Kidney capillary endothelial cell (primary cell): ENCODE measurements around the gene NEURL3.
"Not testable (repeated sequence)": the region's sequence is repeated elsewhere in the genome, so short reads cannot be mapped to it uniquely, and the experiment has no call there.

Experiments
- DNase-seq: peaks from one replicate; pipeline ENCODE4 v3.0.0-alpha.2; 2018; ENCODE audit warnings: low spot score

The NEURL3 gene

DNA sequence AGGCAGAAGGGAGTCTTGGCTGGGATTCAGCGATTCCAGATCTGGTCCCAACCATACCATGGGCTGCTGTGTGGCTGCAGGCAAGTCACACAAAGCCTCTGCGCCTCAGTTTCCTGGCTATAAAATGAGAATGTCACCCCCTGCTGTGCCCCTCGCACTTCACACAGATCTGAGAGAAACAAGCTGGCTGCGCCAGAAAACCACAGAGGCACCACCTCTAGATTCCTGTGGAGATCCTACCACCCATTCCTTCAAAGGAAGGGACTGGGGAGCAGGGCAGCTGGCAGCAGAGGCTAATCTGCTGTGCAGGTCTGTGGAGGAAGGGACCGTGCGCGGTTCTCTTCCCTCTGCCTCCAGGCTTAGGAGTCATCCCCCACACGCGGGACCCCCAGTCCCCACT is 19.8 kb downstream of the NEURL3 start:
- no peak for DNase-seq

DNA sequence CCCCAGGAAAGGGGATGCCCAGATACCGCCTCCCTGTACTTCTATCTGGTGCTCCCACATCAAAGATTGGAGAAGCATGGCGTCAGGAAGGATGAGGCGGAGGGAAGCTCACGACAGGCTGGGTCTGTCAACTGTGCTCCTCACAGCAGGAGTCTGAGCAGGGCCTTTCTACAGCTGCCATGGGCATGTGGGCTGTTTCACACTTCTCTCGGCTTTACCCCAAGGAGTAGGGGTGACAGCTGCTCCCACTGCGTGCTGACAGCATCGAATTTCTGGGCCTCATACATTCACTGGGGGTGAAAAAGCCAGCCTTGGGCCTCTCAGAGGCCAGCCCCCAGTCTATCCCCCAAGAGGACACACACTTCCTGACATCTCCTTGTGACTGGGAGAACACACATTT is 21.1 kb downstream of the NEURL3 start:
- no peak for DNase-seq

DNA sequence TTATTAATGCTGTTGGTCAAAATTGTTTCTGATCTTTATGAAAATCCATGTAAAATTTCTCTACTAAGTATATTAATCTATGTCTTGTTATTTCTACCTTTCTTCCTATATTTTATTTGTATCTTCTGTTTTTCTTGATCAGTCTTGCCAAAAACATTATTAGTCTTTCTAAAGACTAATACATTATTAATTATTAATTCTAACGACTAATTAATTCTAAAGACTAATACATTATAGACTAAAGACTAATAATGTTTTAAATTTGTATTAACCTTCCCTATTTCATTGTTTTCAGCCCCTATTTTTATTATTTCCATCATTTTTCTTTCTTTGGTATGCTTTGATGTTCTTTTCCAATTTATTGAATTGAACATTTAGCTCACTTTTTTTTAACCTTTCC is 27.7 kb downstream of the NEURL3 start:
- no peak for DNase-seq

DNA sequence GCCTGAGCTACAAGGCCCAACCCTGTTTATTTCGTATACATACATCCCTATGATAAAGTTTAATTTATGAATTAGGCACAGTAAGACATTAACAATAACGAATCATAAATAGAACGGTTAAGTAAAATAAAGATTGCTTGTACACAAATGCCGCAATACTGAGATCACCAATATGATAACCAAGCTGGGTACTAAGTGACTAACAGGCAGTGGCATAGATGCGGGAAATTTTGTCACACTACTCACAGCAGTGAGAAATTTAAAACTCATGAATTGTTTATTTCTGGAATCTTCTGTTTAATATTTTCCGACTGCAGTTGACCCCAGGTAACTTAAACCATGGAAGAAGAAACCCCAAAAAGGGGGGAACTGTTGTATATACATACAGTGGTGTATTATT is 33.4 kb downstream of the NEURL3 start:
- no peak for DNase-seq

DNA sequence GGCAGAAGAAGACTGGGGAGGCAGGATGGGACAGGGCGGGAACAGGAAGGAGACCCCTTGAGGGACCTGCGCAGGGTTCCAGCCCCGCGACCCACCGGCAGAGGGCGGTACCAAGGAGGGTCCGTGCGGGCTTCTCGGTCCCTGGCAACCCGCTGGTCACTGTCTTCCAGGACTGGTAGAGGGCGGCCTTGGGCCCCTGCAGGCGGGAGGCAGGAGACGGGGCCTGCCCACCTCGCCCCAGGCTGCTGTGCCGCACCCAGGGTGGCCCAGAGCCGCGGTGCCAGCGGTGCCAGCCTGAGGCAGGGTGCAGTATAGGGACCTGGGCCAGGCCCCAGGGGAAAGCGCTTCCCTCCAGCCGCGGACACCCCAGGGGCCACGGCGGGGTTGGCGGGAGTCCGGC is 34.5 kb downstream of the NEURL3 start:
- DNase-seq, result peak; percentile 7

DNA sequence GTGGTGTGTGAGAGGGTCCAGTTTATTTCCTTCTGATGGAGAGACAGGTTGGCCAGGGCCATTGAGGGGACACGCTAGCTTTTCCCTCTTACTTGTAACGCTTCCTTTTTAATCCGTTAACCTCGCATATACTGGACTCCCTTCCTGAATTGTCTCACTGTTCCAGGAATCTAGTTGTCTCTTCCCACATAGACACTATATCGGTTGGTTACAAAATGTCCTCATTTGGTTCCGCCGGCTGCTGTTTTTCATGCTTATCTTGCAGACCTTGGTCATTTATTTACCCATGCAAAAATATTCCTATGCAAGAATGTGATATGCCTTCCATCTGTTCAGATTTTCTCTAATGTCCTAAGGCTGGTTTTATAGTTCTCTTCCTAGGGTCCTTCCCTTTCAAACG is 35.0 kb downstream of the NEURL3 start:
- no peak for DNase-seq

DNA sequence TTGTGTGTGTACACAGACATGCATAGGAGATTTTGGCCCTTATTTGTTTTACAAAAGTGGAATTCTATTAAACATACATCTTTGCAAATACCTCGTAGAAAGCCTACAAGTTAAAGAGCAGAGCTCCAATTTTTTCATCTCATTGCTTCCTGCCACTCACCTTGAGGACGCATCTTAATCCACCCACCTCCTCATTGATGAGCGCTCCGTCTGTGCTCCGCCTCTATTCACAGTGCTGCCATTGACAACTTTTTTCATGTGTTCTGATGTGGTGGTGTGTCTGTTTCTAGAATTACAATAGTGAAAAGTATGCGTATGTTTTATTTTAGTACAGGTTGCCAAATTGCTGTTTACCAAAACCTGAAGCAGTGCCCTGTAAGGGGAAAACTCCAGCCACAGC is 36.3 kb downstream of the NEURL3 start:
- no peak for DNase-seq

DNA sequence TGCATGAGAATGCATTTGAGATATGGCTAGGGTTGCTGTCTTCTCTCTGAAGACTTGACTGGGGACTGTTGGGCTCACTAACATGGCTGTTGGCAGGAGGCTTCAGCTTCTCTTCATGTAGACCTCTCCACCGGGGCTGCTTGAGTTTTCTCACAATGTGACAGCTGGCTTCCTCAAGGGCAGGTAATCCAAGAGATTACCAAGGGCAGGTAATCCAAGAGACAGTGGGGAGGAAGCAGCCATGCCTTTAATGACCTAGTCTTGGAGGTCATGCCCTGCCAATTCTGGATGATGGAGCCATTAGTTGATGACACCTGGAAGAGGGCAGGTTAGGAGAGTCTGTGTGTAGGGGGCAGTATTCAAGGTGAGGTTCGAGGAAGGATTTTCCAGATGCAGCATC is 40.5 kb downstream of the NEURL3 start:
- no peak for DNase-seq

DNA sequence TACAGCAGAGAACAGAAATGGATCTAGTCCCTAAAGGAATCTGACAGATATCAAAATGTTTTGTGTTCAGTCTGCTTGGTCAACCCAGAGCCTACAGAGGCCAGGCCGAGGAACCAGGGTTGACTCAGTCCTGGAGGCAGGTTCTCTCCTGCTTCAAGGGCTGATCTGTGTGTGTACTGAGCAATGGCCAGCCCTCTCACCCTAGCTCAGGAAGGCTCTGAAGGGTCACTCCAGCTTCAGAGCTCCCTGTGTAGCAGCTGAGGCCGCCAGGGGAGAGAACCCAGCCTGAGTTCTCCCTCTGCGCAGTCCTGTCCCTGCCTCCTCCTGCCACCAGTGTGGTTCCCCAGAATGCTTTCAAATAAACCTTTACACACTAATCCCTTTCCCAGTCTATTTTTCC is 41.1 kb downstream of the NEURL3 start:
- DNase-seq, result no peak

DNA sequence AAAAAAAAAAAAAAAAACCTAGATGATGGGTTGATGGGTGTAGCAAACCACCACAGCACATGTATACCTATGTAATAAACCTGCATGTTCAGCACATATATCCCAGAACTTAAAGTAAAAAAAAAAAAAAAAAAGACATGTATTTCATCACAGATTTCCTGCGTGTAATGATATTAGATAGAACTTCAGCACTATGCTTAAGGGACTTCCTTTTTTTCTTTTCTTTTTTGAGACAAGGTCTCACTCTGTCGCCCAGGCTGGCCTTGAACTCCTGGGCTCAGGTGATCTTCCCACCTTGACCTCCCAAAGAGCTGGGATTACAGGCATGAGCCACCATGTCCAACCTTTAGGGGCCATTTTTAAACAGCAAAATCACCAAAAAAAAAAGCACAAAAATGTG is 42.0 kb downstream of the NEURL3 start:
- no peak for DNase-seq

DNA sequence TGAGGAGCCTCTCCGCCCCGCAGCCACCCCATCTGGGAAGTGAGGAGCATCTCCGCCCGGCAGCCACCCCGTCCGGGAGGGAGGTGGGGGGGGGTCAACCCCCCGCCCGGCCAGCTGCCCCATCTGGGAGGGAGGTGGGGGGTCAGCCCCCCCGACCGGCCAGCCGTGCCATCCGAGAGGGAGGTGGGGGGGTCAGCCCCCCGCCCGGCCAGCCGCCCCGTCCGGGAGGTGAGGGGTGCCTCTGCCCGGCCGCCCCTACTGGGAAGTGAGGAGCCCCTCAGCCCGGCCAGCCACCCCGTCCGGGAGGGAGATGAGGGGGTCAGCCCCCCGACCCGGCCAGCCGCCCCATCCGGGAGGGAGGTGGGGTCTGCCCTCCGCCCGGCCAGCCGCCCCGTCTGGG is 43.5 kb downstream of the NEURL3 start:
- DNase-seq, result not testable (repeated sequence)

DNA sequence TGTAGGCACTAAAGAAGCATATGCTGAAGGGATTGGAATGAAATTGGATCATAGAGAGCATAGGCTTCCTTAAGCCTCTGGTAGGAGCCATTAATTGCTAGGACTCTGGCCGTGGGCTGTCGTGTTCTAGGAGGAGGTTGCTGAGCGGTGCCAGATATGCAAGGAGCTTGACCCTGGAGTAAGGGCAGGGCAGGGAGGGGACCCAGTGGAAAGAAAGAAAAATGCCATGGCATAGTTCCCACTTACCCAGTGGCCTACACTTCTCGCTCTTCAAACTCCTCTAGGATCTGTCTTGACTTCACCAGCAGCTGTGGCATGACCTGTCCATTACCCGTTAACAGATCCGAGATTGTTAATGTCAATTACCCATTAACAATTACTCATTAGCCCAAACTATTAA is 53.1 kb downstream of the NEURL3 start:
- no peak for DNase-seq

DNA sequence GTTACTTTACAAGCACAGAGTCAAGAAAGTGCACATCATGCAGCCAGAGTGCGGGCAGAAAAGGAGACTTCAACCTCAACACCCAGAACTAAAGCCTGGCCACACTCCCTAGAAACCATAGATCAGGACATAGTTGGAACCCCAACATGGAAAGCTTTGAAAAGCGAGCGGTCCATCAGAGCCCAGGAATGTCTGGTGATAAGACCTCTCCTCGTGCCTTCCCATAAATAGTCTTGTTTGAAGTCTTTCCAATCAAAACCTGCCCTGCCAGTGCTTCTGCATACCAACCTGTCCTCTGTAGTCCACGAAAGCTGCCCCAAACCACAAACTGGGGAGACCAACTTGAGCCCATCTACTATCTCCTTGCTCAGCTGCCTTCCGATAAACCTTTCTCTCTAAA is 55.5 kb downstream of the NEURL3 start:
- no peak for DNase-seq

DNA sequence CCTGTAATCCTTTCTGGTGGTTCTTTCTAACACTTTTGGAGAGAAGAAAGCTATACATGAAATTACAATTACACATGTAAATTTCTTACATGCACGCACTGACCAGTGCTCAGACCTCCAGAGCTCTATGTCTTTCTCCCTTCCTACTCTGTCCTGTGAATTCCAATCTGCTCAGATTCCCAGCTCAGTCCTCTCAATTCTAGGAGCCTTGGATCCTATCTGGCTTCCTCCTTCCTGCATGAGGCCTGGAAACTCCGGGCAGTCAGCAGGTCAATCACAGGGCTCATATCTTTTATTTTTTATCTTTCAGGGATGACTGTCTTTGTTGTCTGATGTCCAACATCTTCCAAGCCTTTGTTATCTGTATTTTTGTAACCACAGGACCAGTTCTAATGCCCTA is 56.0 kb downstream of the NEURL3 start:
- no peak for DNase-seq

DNA sequence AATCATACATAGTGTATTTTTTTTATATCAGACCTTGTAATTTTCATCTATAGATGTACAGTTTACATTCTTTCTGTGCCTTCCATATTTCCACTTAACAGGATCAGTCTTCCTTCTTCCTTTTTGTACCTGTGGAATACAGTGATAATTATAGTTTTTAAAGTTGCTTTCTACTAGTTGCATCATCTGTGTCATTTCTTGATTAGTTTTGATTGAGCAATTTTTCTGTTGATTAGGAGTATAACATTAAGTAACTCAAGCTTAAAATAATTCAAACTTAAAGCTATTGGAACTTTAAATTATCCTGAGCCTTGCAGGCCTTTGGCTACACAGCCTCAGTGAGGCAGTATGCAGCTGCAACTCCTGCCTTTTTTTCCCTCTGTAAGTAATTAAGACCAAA is 57.4 kb downstream of the NEURL3 start:
- no peak for DNase-seq
